H1 (cell line): Measurements from ENCODE around the gene VPS54. TPM values are rescaled to one million over a fixed set of nuclear protein-coding genes. Genes with fewer than 3 reads are reported as not detected.

Source experiments
- CTCF ChIA-PET: fragments of 300-600 bp; sonication (Branson Sonifier 250); formaldehyde crosslinking; loops from one replicate; lab custom pipeline; 2021; ENCODE audit not compliant: partially characterized antibody; lab: Charles Lee
- POLR2A ChIA-PET: fragments of 300-600 bp; sonication (Branson Sonifier 250); formaldehyde crosslinking; loops from one replicate; lab custom pipeline; 2021; ENCODE audit warnings: inconsistent platforms; ENCODE audit not compliant: partially characterized antibody; lab: Charles Lee
- DNase-seq, 2 experiments: peaks; one replicate each; pipeline versions ENCODE4 v3.0.0 to v3.0.0-alpha.2; 2010 to 2022; ENCODE audit warnings: low spot score in 2 of 2, low read depth in 1 of 2, mixed read lengths in 1 of 2
- FAIRE-seq: peaks from 2 replicates; lab custom pipeline; 2011; peaks lifted over from hg19 to GRCh38; lab: Jason Lieb, UNC
- H2AFZ ChIP-seq: 2 replicates; pipeline ENCODE4 v1.8.1; 2012; ENCODE audit warnings: low read length, inconsistent platforms
- H2AK5ac ChIP-seq: 2 replicates; pipeline ENCODE4 v1.6.1; 2013; ENCODE audit warnings: low read depth, low read length
- H2BK120ac ChIP-seq: replicated peaks from 2 replicates; pipeline ENCODE3; 2013; ENCODE audit warnings: low read depth, low read length, inconsistent platforms
- H2BK12ac ChIP-seq: 2 replicates; pipeline ENCODE4 v1.6.1; 2013; ENCODE audit warnings: low read depth, low read length
- H2BK15ac ChIP-seq: 2 replicates; pipeline ENCODE4 v1.6.1; 2013; ENCODE audit warnings: low read length
- H2BK20ac ChIP-seq: 2 replicates; pipeline ENCODE4 v1.6.1; 2013; ENCODE audit warnings: low read length
- H2BK5ac ChIP-seq: 2 replicates; pipeline ENCODE4 v1.6.1; 2013; ENCODE audit warnings: low read depth, low read length
- H3K14ac ChIP-seq: 2 replicates; pipeline ENCODE4 v1.6.1; 2013; ENCODE audit warnings: inconsistent platforms; ENCODE audit not compliant: insufficient read length
- H3K18ac ChIP-seq: 2 replicates; pipeline ENCODE4 v1.6.1; 2013; ENCODE audit warnings: low read length; ENCODE audit errors: extremely low read depth
- H3K23ac ChIP-seq: 2 replicates; pipeline ENCODE4 v1.6.1; 2013; ENCODE audit warnings: inconsistent platforms; ENCODE audit not compliant: insufficient read length
- H3K23me2 ChIP-seq: 2 replicates; pipeline ENCODE4 v1.6.1; 2013; ENCODE audit warnings: low read depth, low read length
- H3K27ac ChIP-seq: 2 replicates; pipeline ENCODE4 v1.6.1; 2011; ENCODE audit warnings: low read depth, low read length, inconsistent platforms
- H3K27me3 ChIP-seq, 4 experiments: replicated peaks in 1 of 4; 1 replicate in 1 of 4; 2 replicates in 3 of 4; pipeline versions ENCODE4 v1.6.1 to v1.8.1; 2011 to 2013; ENCODE audit warnings: low read length in 3 of 4, mild to moderate bottlenecking in 3 of 4, inconsistent platforms in 2 of 4, mixed read lengths in 2 of 4, moderate library complexity in 1 of 4; ENCODE audit not compliant: control insufficient read depth in 3 of 4, insufficient read depth in 3 of 4; ENCODE audit errors: extremely low read depth in 1 of 4
- H3K36me3 ChIP-seq, 4 experiments: 2 replicates each; pipeline versions ENCODE4 v1.6.1 to v1.8.1; 2011 to 2013; ENCODE audit warnings: mild to moderate bottlenecking in 4 of 4, low read length in 3 of 4, moderate library complexity in 2 of 4, control low read depth in 1 of 4, inconsistent platforms in 1 of 4; ENCODE audit not compliant: insufficient read depth in 4 of 4, control insufficient read depth in 2 of 4
- H3K4ac ChIP-seq: replicated peaks from 2 replicates; pipeline ENCODE3; 2013; ENCODE audit warnings: low read length, low read depth, mixed read lengths, inconsistent platforms; ENCODE audit not compliant: insufficient read length
- H3K4me1 ChIP-seq, 4 experiments: replicated peaks in 1 of 4; 1 replicate in 1 of 4; 2 replicates in 3 of 4; pipeline versions ENCODE4 v1.6.1 to v1.8.1; 2011 to 2013; ENCODE audit warnings: low read length in 3 of 4, inconsistent platforms in 2 of 4, mixed read lengths in 1 of 4; ENCODE audit not compliant: insufficient read depth in 4 of 4, control insufficient read depth in 3 of 4
- H3K4me2 ChIP-seq, 2 experiments: 2 replicates each; pipeline versions ENCODE4 v1.6.1 to v1.8.1; 2011 to 2013; ENCODE audit warnings: low read depth in 2 of 2, low read length in 2 of 2, control low read depth in 1 of 2, inconsistent platforms in 1 of 2, mild to moderate bottlenecking in 1 of 2; ENCODE audit not compliant: insufficient read depth in 1 of 2
- H3K4me3 ChIP-seq, 4 experiments: fragments of 200-600, 300-600 bp in 1 of 4; sonication (generic), shearing (Covaris generic), sonication (Bioruptor Twin) in 1 of 4; 2 replicates each; pipeline versions ENCODE4 v1.5.1 to v1.8.1; 2011 to 2016; ENCODE audit warnings: low read length in 4 of 4, low read depth in 3 of 4, control low read depth in 2 of 4, inconsistent platforms in 2 of 4, mild to moderate bottlenecking in 2 of 4, mixed read lengths in 1 of 4, moderate library complexity in 1 of 4; ENCODE audit not compliant: insufficient read depth in 2 of 4; ENCODE audit errors: extremely low read depth in 1 of 4
- H3K56ac ChIP-seq: replicated peaks from 2 replicates; pipeline ENCODE3; 2013; ENCODE audit warnings: low read depth, mild to moderate bottlenecking, mixed read lengths, low read length, inconsistent platforms; ENCODE audit not compliant: insufficient read length
- H3K79me1 ChIP-seq: 2 replicates; pipeline ENCODE4 v1.6.1; 2013; ENCODE audit warnings: low read depth, low read length, control low read depth
- H3K79me2 ChIP-seq, 2 experiments: 2 replicates each; pipeline versions ENCODE4 v1.6.1 to v1.8.1; 2012 to 2013; ENCODE audit warnings: low read length in 2 of 2, mild to moderate bottlenecking in 2 of 2, inconsistent platforms in 1 of 2; ENCODE audit not compliant: insufficient read depth in 2 of 2, control insufficient read depth in 1 of 2
- H3K9ac ChIP-seq, 4 experiments: replicated peaks in 1 of 4; 1 replicate in 1 of 4; 2 replicates in 3 of 4; pipeline versions ENCODE4 v1.6.1 to v1.8.1; 2011 to 2013; ENCODE audit warnings: low read depth in 3 of 4, low read length in 3 of 4, control low read depth in 2 of 4, mild to moderate bottlenecking in 2 of 4, moderate library complexity in 2 of 4, inconsistent platforms in 1 of 4; ENCODE audit errors: extremely low read depth in 1 of 4
- H3K9me3 ChIP-seq, 2 experiments: 2 replicates each; pipeline versions ENCODE4 v1.6.1 to v1.8.1; 2012 to 2013; ENCODE audit warnings: mild to moderate bottlenecking in 2 of 2, moderate library complexity in 2 of 2, control low read depth in 1 of 2, inconsistent platforms in 1 of 2, low read depth in 1 of 2, low read length in 1 of 2, mixed read lengths in 1 of 2; ENCODE audit not compliant: insufficient read depth in 2 of 2
- H4K20me1 ChIP-seq, 2 experiments: replicated peaks in 1 of 2; 2 replicates each; pipeline versions ENCODE3 to v1.8.1; 2011 to 2013; ENCODE audit warnings: inconsistent platforms in 2 of 2, low read length in 2 of 2, mild to moderate bottlenecking in 1 of 2; ENCODE audit not compliant: insufficient read depth in 2 of 2, control insufficient read depth in 1 of 2
- H4K5ac ChIP-seq: 2 replicates; pipeline ENCODE4 v1.6.1; 2013; ENCODE audit warnings: low read length, low read depth, mixed read lengths, inconsistent platforms; ENCODE audit not compliant: insufficient read length
- H4K8ac ChIP-seq: 2 replicates; pipeline ENCODE4 v1.8.0; 2013; ENCODE audit warnings: mild to moderate bottlenecking, moderate library complexity, low read length, inconsistent platforms; ENCODE audit not compliant: insufficient read depth; ENCODE audit errors: extremely low read depth
- H4K91ac ChIP-seq: replicated peaks from 2 replicates; pipeline ENCODE3; 2013; ENCODE audit warnings: low read length, mixed read lengths, inconsistent platforms; ENCODE audit not compliant: insufficient read length
- CBX8 ChIP-seq: fragments of 300-800, 300-1000 bp; sonication (generic); IDR thresholded peaks from 2 replicates; pipeline ENCODE4 v1.7.1; 2016; ENCODE audit warnings: low read depth, low read length, borderline replicate concordance
- CREB1 ChIP-seq: IDR thresholded peaks from 2 replicates; pipeline ENCODE4 v1.6.1; 2012; ENCODE audit warnings: inconsistent platforms
- FOSL1 ChIP-seq: IDR thresholded peaks from 2 replicates; pipeline ENCODE4 v1.6.1; 2011; ENCODE audit warnings: mild to moderate bottlenecking, low read depth, low read length, moderate library complexity; ENCODE audit not compliant: insufficient read depth
- GTF2F1 ChIP-seq: IDR thresholded peaks from 2 replicates; pipeline ENCODE4 v1.6.1; 2012; ENCODE audit warnings: low read depth, low read length, improper control_type of control experiment, borderline replicate concordance
- SAP30 ChIP-seq: fragments of 300-600 bp; sonication (generic); IDR thresholded peaks from 2 replicates; pipeline ENCODE4 v1.7.1; 2012; ENCODE audit warnings: low read length, moderate library complexity, mild to moderate bottlenecking, inconsistent platforms; ENCODE audit not compliant: insufficient read depth, insufficient replicate concordance
- ZNF274 ChIP-seq: IDR thresholded peaks from 2 replicates; pipeline ENCODE4 v1.7.0; 2012; ENCODE audit warnings: low read length, borderline replicate concordance; ENCODE audit errors: extremely low read depth
- WGBS, 2 experiments: shearing (Covaris generic) in 1 of 2; methylation state at CpG; one replicate each; pipeline versions ENCODE4 v1.1.6 to v1.1.7; 2013 to 2015; ENCODE audit warnings: low lambda C conversion rate in 2 of 2, mixed read lengths in 2 of 2, inconsistent platforms in 1 of 2, low coverage in 1 of 2, missing lambda C conversion rate in 1 of 2; ENCODE audit not compliant: insufficient replicate concordance in 2 of 2, insufficient coverage in 1 of 2, insufficient read length in 1 of 2; ENCODE audit errors: extremely low coverage in 1 of 2, missing lambda C conversion rate in 1 of 2; 5-methylcytosine and 5-hydroxymethylcytosine counted together
- polyA plus RNA-seq, 7 experiments: library from polyadenylated mRNA; depleted of rRNA in 3 of 7; stranded (reverse) in 5 of 7; unstranded in 2 of 7; fragments of >200 nt in 5 of 7; fragments of 200-250 nt in 2 of 7; gene quantifications; 1 replicate in 5 of 7; 2 replicates in 1 of 7; 4 replicates in 1 of 7; pipeline versions ENCODE4 v1.2.1 to v1.2.3, GENCODE V29; 2011 to 2013; ENCODE audit warnings: missing spikeins in 2 of 7, mixed read lengths in 2 of 7
- total RNA-seq: library from RNA; stranded (reverse); fragmentation: NEBNext Ultra II Directional; extraction: Animal tissue kit (Norgen Biotek cat#: 25700); gene quantifications from 2 replicates; pipeline ENCODE4 v1.2.1, GENCODE V29; 2021

The VPS54 gene
- total and polyA plus RNA-seq, 2 of the 8 experiments (the other 6 are each of a cell fraction or from before 2014, with no cell fraction given): 3.6 to 13.2 TPM

GRCh38 chr2:63976125-63976510 is 43.1 kb downstream of the VPS54 start:
- H4K5ac ChIP-seq: no peak overlapping the region
- H2AFZ ChIP-seq: no peak overlapping the region
- H3K23me2 ChIP-seq: no peaks in the 10 kb centered on the region
- H3K18ac ChIP-seq: no peak overlapping the region
- no peak overlapping the region for H3K4ac ChIP-seq
- no peak overlapping the region for H3K56ac ChIP-seq
- H3K4me2 ChIP-seq: no peak overlapping the region
- POLR2A ChIA-PET: no interaction called here
- WGBS, 2 experiments: 95% methylated on average over 6 of the region's 7 CpGs; no CpG with 5 or more reads in 1 of the 2 experiments
- H3K79me2 ChIP-seq: no peaks in the 10 kb centered on the region
- H3K9ac ChIP-seq: no peak overlapping the region
- H2BK12ac ChIP-seq: no peak overlapping the region
- CTCF ChIA-PET: interaction anchor here (1.2 kb wide), 1 partner anchor 28 kb away, joined by 3 read pairs; no protein-coding TSS in a partner anchor
- H3K14ac ChIP-seq: no peak overlapping the region
- H3K23ac ChIP-seq: no peak overlapping the region
- no peak overlapping the region for H3K27ac ChIP-seq
- TF ChIP-seq SAP30: no peak
- TF ChIP-seq CREB1: no peak
- no peak for TF ChIP-seq FOSL1
- no peak for TF ChIP-seq GTF2F1
- no peak for TF ChIP-seq CBX8
- no peak for TF ChIP-seq ZNF274
- H3K4me1 ChIP-seq: no peaks in the 10 kb centered on the region
- no peaks in the 10 kb centered on the region for H3K79me1 ChIP-seq
- FAIRE-seq (no peak), DNase-seq (no peak)
- H2AK5ac ChIP-seq: no peak overlapping the region
- H2BK120ac ChIP-seq: no peak overlapping the region
- no peaks in the 10 kb centered on the region for H3K27me3 ChIP-seq
- H4K20me1 ChIP-seq: no peaks in the 10 kb centered on the region
- no peak overlapping the region for H4K91ac ChIP-seq
- H3K9me3 ChIP-seq: no peaks in the 10 kb centered on the region
- no peak overlapping the region for H4K8ac ChIP-seq
- no peak overlapping the region for H2BK20ac ChIP-seq
- H3K36me3 ChIP-seq: peaks cover 0 to 5% (median 0%) of the 10 kb centered on the region in 4 experiments; a peak in 1 of 8 replicates
- H3K4me3 ChIP-seq: no peak overlapping the region
- H2BK5ac ChIP-seq: no peak overlapping the region
- H2BK15ac ChIP-seq: no peak overlapping the region
